Measurements from ENCODE around the gene DENND4C. TPM values are rescaled to one million over a fixed set of nuclear protein-coding genes. Genes with fewer than 3 reads are reported as not detected.

The DENND4C gene
- total RNA-seq, 2 donors from 2014 or later, result 56.4 to 91.4 TPM

- no peaks in the 10 kb centered on the region for H3K9me3 ChIP-seq
- DNase-seq, result no peak
- H3K36me3 ChIP-seq, result no peaks in the 10 kb centered on the region
- H3K4me3 ChIP-seq, result no peak overlapping the region
- intact Hi-C loops (cut with DNase I), result no loop called here
- TF ChIP-seq CTCF (IDR thresholded peaks at IDR 0.05), result no peak
- no peak overlapping the region for H3K27ac ChIP-seq
- H3K9ac ChIP-seq (ENCODE audit: low read depth in 2 of 2, low read length in 2 of 2), result no peak overlapping the region
- no peaks in the 10 kb centered on the region for H3K4me1 ChIP-seq
- no peaks in the 10 kb centered on the region for H3K27me3 ChIP-seq
Measured at GRCh38 chr9:19281801-19282200, 51.3 kb downstream of the DENND4C start.

- no peaks in the 10 kb centered on the region for H3K4me1 ChIP-seq
- H3K27ac ChIP-seq, result no peak overlapping the region
Measured at GRCh38 chr9:19283072-19283710, 52.7 kb downstream of the DENND4C start.

GRCh38 chr9:19284729-19285128 lies 54.2 kb downstream of the DENND4C start:
- H3K4me3 ChIP-seq, result no peak overlapping the region
- TF ChIP-seq CTCF (IDR thresholded peaks at IDR 0.05), result no peak
- intact Hi-C loops (cut with DNase I), result no loop called here
- peak overlapping the region; percentile 0 for H3K27ac ChIP-seq
- H3K4me1 ChIP-seq, result no peaks in the 10 kb centered on the region
- H3K27me3 ChIP-seq, result no peaks in the 10 kb centered on the region
- H3K36me3 ChIP-seq, result no peaks in the 10 kb centered on the region
- H3K9me3 ChIP-seq, result no peaks in the 10 kb centered on the region
- H3K9ac ChIP-seq (ENCODE audit: low read depth in 2 of 2, low read length in 2 of 2), result no peak overlapping the region
- no peak for DNase-seq

More at GRCh38 chr9:19283072-19283710, 52.7 kb downstream of the DENND4C start:
- intact Hi-C loops (cut with DNase I), result no loop called here
- Histone ChIP-seq H3K27me3 (no peaks in the 10 kb centered on the region), H3K4me3 (no peak overlapping the region), H3K36me3 (no peaks in the 10 kb centered on the region), H3K9me3 (no peaks in the 10 kb centered on the region), H3K9ac (ENCODE audit: low read depth in 2 of 2, low read length in 2 of 2) (no peak overlapping the region)
- no peak for DNase-seq
- TF ChIP-seq CTCF (IDR thresholded peaks at IDR 0.05), result no peak

GRCh38 chr9:19286634-19287188 lies 56.2 kb downstream of the DENND4C start:
- TF ChIP-seq CTCF (IDR thresholded peaks at IDR 0.05), result no peak
- H3K27ac ChIP-seq, result no peak overlapping the region
- no peak overlapping the region for H3K4me3 ChIP-seq

GRCh38 chr9:19288081-19288480 lies 57.6 kb downstream of the DENND4C start:
- no peaks in the 10 kb centered on the region for H3K36me3 ChIP-seq
- intact Hi-C loops (cut with DNase I), result no loop called here
- no peaks in the 10 kb centered on the region for H3K9me3 ChIP-seq
- DNase-seq, result no peak
- no peak for TF ChIP-seq CTCF (IDR thresholded peaks at IDR 0.05)
- H3K27me3 ChIP-seq, result no peaks in the 10 kb centered on the region
- no peak overlapping the region for H3K9ac ChIP-seq (ENCODE audit: low read depth in 2 of 2, low read length in 2 of 2)
- H3K27ac ChIP-seq, result no peak overlapping the region
- H3K4me1 ChIP-seq, result no peaks in the 10 kb centered on the region
- no peak overlapping the region for H3K4me3 ChIP-seq

More at GRCh38 chr9:19286634-19287188, 56.2 kb downstream of the DENND4C start:
- Histone ChIP-seq H3K9me3 (no peaks in the 10 kb centered on the region), H3K4me1 (no peaks in the 10 kb centered on the region), H3K36me3 (no peaks in the 10 kb centered on the region), H3K27me3 (no peaks in the 10 kb centered on the region), H3K9ac (ENCODE audit: low read depth in 2 of 2, low read length in 2 of 2) (no peak overlapping the region)
- intact Hi-C loops (cut with DNase I), result no loop called here
- peak; percentile 89 for DNase-seq
